HepG2 (cell line): ENCODE results near the gene METTL23. TPM values are rescaled to one million over a fixed set of nuclear protein-coding genes. Genes with fewer than 3 reads are reported as not detected.

ENCODE experiments used
- ADNP ChIP-seq: sonication (generic); formaldehyde crosslinking; IDR thresholded peaks from 2 replicates; pipeline ENCODE4 v1.4.0; 2020; ENCODE audit warnings: missing genetic modification reagents
- ARNT ChIP-seq: fragments of 450-650 bp; IDR thresholded peaks from 2 replicates; pipeline ENCODE4 v1.6.1; 2017
- FOXO1 ChIP-seq: sonication (generic); formaldehyde crosslinking; IDR thresholded peaks from 2 replicates; pipeline ENCODE4 v1.4.0; 2020; ENCODE audit warnings: missing genetic modification reagents
- ISL2 ChIP-seq: sonication (generic); formaldehyde crosslinking; IDR thresholded peaks from 2 replicates; pipeline ENCODE4 v1.5.0; 2020; ENCODE audit warnings: missing genetic modification reagents
- NFE2L2 ChIP-seq: fragments of 150-350 bp; IDR thresholded peaks from 2 replicates; pipeline ENCODE4 v1.6.1; 2014; ENCODE audit warnings: low read length
- SMARCE1 ChIP-seq: fragments of 450-650 bp; IDR thresholded peaks from 2 replicates; pipeline ENCODE4 v1.6.1; 2017; ENCODE audit warnings: borderline replicate concordance
- XBP1 ChIP-seq: sonication (generic); formaldehyde crosslinking; IDR thresholded peaks from 2 replicates; pipeline ENCODE4 v1.5.0; 2020; ENCODE audit warnings: missing genetic modification reagents
- ZBTB3 ChIP-seq: sonication (generic); formaldehyde crosslinking; IDR thresholded peaks from 2 replicates; pipeline ENCODE4 v1.4.0; 2020; ENCODE audit warnings: low read depth, mild to moderate bottlenecking, moderate library complexity, missing genetic modification reagents, borderline replicate concordance
- ZBTB33 ChIP-seq: sonication (generic); formaldehyde crosslinking; IDR thresholded peaks from 2 replicates; pipeline ENCODE4 v1.4.0; 2020; ENCODE audit warnings: missing genetic modification reagents
- ZBTB38 ChIP-seq: sonication (generic); formaldehyde crosslinking; IDR thresholded peaks from 2 replicates; pipeline ENCODE4 v1.5.1; 2020; ENCODE audit warnings: mild to moderate bottlenecking, missing genetic modification reagents
- ZNF292 ChIP-seq: sonication (generic); formaldehyde crosslinking; IDR thresholded peaks from 2 replicates; pipeline ENCODE4 v1.8.1; 2022; ENCODE audit warnings: mild to moderate bottlenecking, low read depth, missing genetic modification reagents, borderline replicate concordance
- ZNF431 ChIP-seq: sonication (generic); formaldehyde crosslinking; IDR thresholded peaks from 2 replicates; pipeline ENCODE4 v1.9.0; 2022; ENCODE audit warnings: missing genetic modification reagents, low read depth, mild to moderate bottlenecking, borderline replicate concordance
- ZNF501 ChIP-seq: sonication (generic); formaldehyde crosslinking; IDR thresholded peaks from 2 replicates; pipeline ENCODE4 v1.5.1; 2020; ENCODE audit warnings: mild to moderate bottlenecking, moderate library complexity, missing genetic modification reagents
- ZNF510 ChIP-seq: sonication (generic); formaldehyde crosslinking; IDR thresholded peaks from 2 replicates; pipeline ENCODE4 v1.4.0; 2020; ENCODE audit warnings: low read depth, mild to moderate bottlenecking, missing genetic modification reagents
- polyA plus RNA-seq, 8 experiments: library from polyadenylated mRNA; depleted of rRNA in 3 of 8; stranded (reverse) in 7 of 8; unstranded in 1 of 8; fragments of >200 nt; fragmentation: Illumina TruSeq in 4 of 8; extraction: Trizol in 4 of 8; gene quantifications; 2 replicates each; pipeline versions ENCODE4 v1.2.1 to v1.2.3, GENCODE V29; 2011 to 2016; ENCODE audit warnings: low read depth in 4 of 8, missing spikeins in 1 of 8, mixed read lengths in 1 of 8; ENCODE audit not compliant: insufficient read depth in 1 of 8
- total RNA-seq, 5 experiments: library from RNA; depleted of rRNA; stranded (reverse); fragments of >200 nt; fragmentation: Illumina TruSeq; extraction: Trizol; gene quantifications; 2 replicates each; pipeline ENCODE4 v1.2.3, GENCODE V29; 2016; ENCODE audit warnings: low read depth in 1 of 5

The METTL23 gene
- total and polyA plus RNA-seq, 2 of the 13 experiments (the other 11 are each of a cell fraction or from before 2014, with no cell fraction given), result 39.9 to 104 TPM

GRCh38 chr17:76702941-76703637 is 23.6 kb upstream of the METTL23 start (continued):
- peak; percentile 35; the same call in 1 of the 2 replicates for TF ChIP-seq ZBTB33 (CRISPR knock-in tag)
- no peak for TF ChIP-seq ARNT
- peak; percentile 44; the same call in 1 of the 2 replicates for TF ChIP-seq ZBTB38 (CRISPR knock-in tag)
- TF ChIP-seq XBP1 (CRISPR knock-in tag), result no peak
- TF ChIP-seq ISL2 (CRISPR knock-in tag), result no peak
- no peak for TF ChIP-seq ZNF501
- no peak for TF ChIP-seq ZNF431
- no peak for TF ChIP-seq SMARCE1
- TF ChIP-seq ZNF510 (CRISPR knock-in tag), result no peak
- TF ChIP-seq ZBTB3 (CRISPR knock-in tag), result no peak
- no peak for TF ChIP-seq FOXO1
- TF ChIP-seq ZNF292 (CRISPR knock-in tag), result no peak
- TF ChIP-seq ADNP (CRISPR knock-in tag), result no peak
- TF ChIP-seq NFE2L2, result no peak
- TF ChIP-seq, all 625 proteins: peak for 4
